B cell (primary cell): ENCODE measurements around the gene TMEM229A. TPM values are rescaled to one million over a fixed set of nuclear protein-coding genes. Genes with fewer than 3 reads are reported as not detected.

Experiments used
- ATAC-seq: fragments of 200-7000 bp; cut with Tn5 transposase; one replicate; pipeline ENCODE4 v1.10.0; 2021; ENCODE audit warnings: low read depth, mild to moderate bottlenecking, moderate number of reproducible peaks, moderate library complexity
- CTCF ChIA-PET: fragments of 350-600 bp; sonication (Branson Sonifier 250); formaldehyde crosslinking; loops from one replicate; lab custom pipeline; 2021; ENCODE audit warnings: antibody characterized with exemption, inconsistent platforms; lab: Charles Lee
- POLR2A ChIA-PET: fragments of 350-600 bp; sonication (Branson Sonifier 250); formaldehyde crosslinking; loops from one replicate; lab custom pipeline; 2021; ENCODE audit warnings: antibody characterized with exemption; lab: Charles Lee
- DNase-seq: peaks from one replicate; pipeline ENCODE4 v3.0.0; 2013
- H2AFZ ChIP-seq: 2 replicates; pipeline ENCODE4 v1.6.1; 2012; ENCODE audit warnings: mild to moderate bottlenecking, low read depth, low read length; ENCODE audit not compliant: insufficient read depth, poor library complexity, severe bottlenecking
- H3K27ac ChIP-seq, 2 donors: 1 replicate in 1 of 2; 2 replicates in 1 of 2; pipeline ENCODE4 v1.5.1; 2012 to 2013; ENCODE audit warnings: low read length in 2 of 2, mild to moderate bottlenecking in 2 of 2, moderate library complexity in 1 of 2
- H3K27me3 ChIP-seq, 4 experiments: fragments of 200-600 bp in 1 of 4; sonication (generic) in 1 of 4; replicated peaks in 1 of 4; 1 replicate in 2 of 4; 2 replicates in 2 of 4; pipeline versions ENCODE4 v1.6.1 to v1.7.0; 2013 to 2016; ENCODE audit warnings: low read length in 3 of 4, mild to moderate bottlenecking in 2 of 4, mixed read lengths in 1 of 4, moderate library complexity in 1 of 4; ENCODE audit not compliant: insufficient read depth in 4 of 4, control insufficient read depth in 3 of 4; ENCODE audit errors: control extremely low read depth in 1 of 4
- H3K36me3 ChIP-seq, 2 experiments: replicated peaks in 1 of 2; 1 replicate in 1 of 2; 2 replicates in 1 of 2; pipeline versions ENCODE4 v1.6.1 to v1.7.1; 2013; ENCODE audit warnings: low read length in 1 of 2; ENCODE audit not compliant: insufficient read depth in 2 of 2, control insufficient read depth in 1 of 2; ENCODE audit errors: control extremely low read depth in 1 of 2, extremely low read depth in 1 of 2
- H3K4me1 ChIP-seq, 2 donors: fragments of 200-600 bp in 1 of 2; sonication (generic) in 1 of 2; 1 replicate in 1 of 2; 2 replicates in 1 of 2; pipeline versions ENCODE4 v1.5.1 to v1.6.1; 2013 to 2017; ENCODE audit warnings: low read length in 2 of 2; ENCODE audit not compliant: control insufficient read depth in 2 of 2, insufficient read depth in 2 of 2
- H3K4me2 ChIP-seq: replicated peaks from 2 replicates; pipeline ENCODE3; 2012; ENCODE audit warnings: mild to moderate bottlenecking, low read depth, low read length; ENCODE audit not compliant: poor library complexity, severe bottlenecking
- H3K4me3 ChIP-seq, 5 experiments: fragments of 200-600 bp in 1 of 5; sonication (generic) in 1 of 5; 1 replicate in 3 of 5; 2 replicates in 2 of 5; pipeline versions ENCODE4 v1.5.1 to v1.7.0; 2011 to 2016; ENCODE audit warnings: low read length in 4 of 5, mild to moderate bottlenecking in 4 of 5, low read depth in 2 of 5, control low read depth in 1 of 5, moderate library complexity in 1 of 5; ENCODE audit not compliant: insufficient read depth in 1 of 5; ENCODE audit errors: control extremely low read depth in 1 of 5, extremely low read depth in 1 of 5
- H3K79me2 ChIP-seq: fragments of 200-600 bp; sonication (generic); one replicate; pipeline ENCODE4 v1.6.0; 2016; ENCODE audit warnings: low read length; ENCODE audit not compliant: control insufficient read depth, insufficient read depth
- H3K9ac ChIP-seq: fragments of 200-600 bp; sonication (generic); 2 replicates; pipeline ENCODE4 v1.6.1; 2017; ENCODE audit warnings: mild to moderate bottlenecking, low read length, moderate library complexity
- H3K9me3 ChIP-seq, 3 donors: one replicate each; pipeline versions ENCODE4 v1.6.1 to v1.7.1; 2013; ENCODE audit warnings: low read length in 2 of 3; ENCODE audit not compliant: control insufficient read depth in 2 of 3, insufficient read depth in 1 of 3; ENCODE audit errors: control extremely low read depth in 1 of 3
- H4K20me1 ChIP-seq: 2 replicates; pipeline ENCODE4 v1.6.0; 2012; ENCODE audit warnings: mild to moderate bottlenecking, low read length; ENCODE audit not compliant: insufficient read depth, control insufficient read depth, poor library complexity, severe bottlenecking
- H3K27ac Mint-ChIP-seq: one replicate; pipeline ENCODE4 v1.8.0; 2021; ENCODE audit warnings: mixed read lengths
- H3K27me3 Mint-ChIP-seq: one replicate; pipeline ENCODE4 v1.8.0; 2021; ENCODE audit warnings: mixed read lengths
- H3K4me1 Mint-ChIP-seq: one replicate; pipeline ENCODE4 v1.8.0; 2021; ENCODE audit warnings: mixed read lengths
- H3K4me3 Mint-ChIP-seq: one replicate; pipeline ENCODE4 v1.8.0; 2021; ENCODE audit warnings: mixed read lengths
- H3K9me3 Mint-ChIP-seq: one replicate; pipeline ENCODE4 v1.8.0; 2022; ENCODE audit warnings: mixed read lengths; ENCODE audit not compliant: insufficient read depth
- EZH2 ChIP-seq: IDR thresholded peaks from 2 replicates; pipeline ENCODE4 v1.6.1; 2012; ENCODE audit warnings: borderline replicate concordance, low read depth, mild to moderate bottlenecking, moderate library complexity, low read length; ENCODE audit not compliant: insufficient read depth, poor library complexity, severe bottlenecking
- WGBS: methylation state at CpG from one replicate; pipeline ENCODE4 v1.1.5; 2013; ENCODE audit warnings: missing lambda C conversion rate; ENCODE audit not compliant: insufficient coverage; 5-methylcytosine and 5-hydroxymethylcytosine counted together
- intact Hi-C: fragments of 100-400 bp; cut with micrococcal nuclease; formaldehyde crosslinking; loops from one replicate; pipeline ENCODE4 v1.10.0; 2022
- polyA plus RNA-seq: library from polyadenylated mRNA; depleted of rRNA; stranded (reverse); fragments of >200 nt; gene quantifications from 2 replicates; pipeline ENCODE4 v1.2.3, GENCODE V29; 2012
- total RNA-seq, 2 donors: library from RNA; stranded (reverse); fragments of 120-200 nt in 1 of 2; gene quantifications; 1 replicate in 1 of 2; 2 replicates in 1 of 2; pipeline versions ENCODE4 v1.2.3 to v1.2.4, GENCODE V29; 2013 to 2022
- TF ChIP-seq, protein P1 (sequence below): fragments of 200-600 bp; IDR thresholded peaks from one replicate; pipeline ENCODE4 v1.8.0; 2022; ENCODE audit warnings: antibody characterized with exemption, mild to moderate bottlenecking

The TMEM229A gene
- total and polyA plus RNA-seq, 2 donors (not counting 1 experiment from before 2014, with no cell fraction given): not detected

- Mint-ChIP-seq H3K4me1 (no peaks in the 10 kb centered on the region), H3K27ac (no peak overlapping the region), H3K4me3 (no peak overlapping the region), H3K9me3 (no peaks in the 10 kb centered on the region), H3K27me3 (no peaks in the 10 kb centered on the region)
- H3K9ac ChIP-seq: no peak overlapping the region
- no peaks in the 10 kb centered on the region for H3K9me3 ChIP-seq
- no peak for DNase-seq
- no peak for ATAC-seq
- H3K4me3 ChIP-seq: no peak overlapping the region
- CTCF ChIA-PET: no interaction called here
- POLR2A ChIA-PET: no interaction called here
- H4K20me1 ChIP-seq: no peaks in the 10 kb centered on the region
- no peak for TF ChIP-seq EZH2
- TF ChIP-seq, protein P1, sequence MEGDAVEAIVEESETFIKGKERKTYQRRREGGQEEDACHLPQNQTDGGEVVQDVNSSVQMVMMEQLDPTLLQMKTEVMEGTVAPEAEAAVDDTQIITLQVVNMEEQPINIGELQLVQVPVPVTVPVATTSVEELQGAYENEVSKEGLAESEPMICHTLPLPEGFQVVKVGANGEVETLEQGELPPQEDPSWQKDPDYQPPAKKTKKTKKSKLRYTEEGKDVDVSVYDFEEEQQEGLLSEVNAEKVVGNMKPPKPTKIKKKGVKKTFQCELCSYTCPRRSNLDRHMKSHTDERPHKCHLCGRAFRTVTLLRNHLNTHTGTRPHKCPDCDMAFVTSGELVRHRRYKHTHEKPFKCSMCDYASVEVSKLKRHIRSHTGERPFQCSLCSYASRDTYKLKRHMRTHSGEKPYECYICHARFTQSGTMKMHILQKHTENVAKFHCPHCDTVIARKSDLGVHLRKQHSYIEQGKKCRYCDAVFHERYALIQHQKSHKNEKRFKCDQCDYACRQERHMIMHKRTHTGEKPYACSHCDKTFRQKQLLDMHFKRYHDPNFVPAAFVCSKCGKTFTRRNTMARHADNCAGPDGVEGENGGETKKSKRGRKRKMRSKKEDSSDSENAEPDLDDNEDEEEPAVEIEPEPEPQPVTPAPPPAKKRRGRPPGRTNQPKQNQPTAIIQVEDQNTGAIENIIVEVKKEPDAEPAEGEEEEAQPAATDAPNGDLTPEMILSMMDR: no peak
- H3K4me2 ChIP-seq: no peak overlapping the region
- H3K36me3 ChIP-seq: no peaks in the 10 kb centered on the region
- no peaks in the 10 kb centered on the region for H3K79me2 ChIP-seq
- no CpG with 5 or more reads among the region's 1 CpG for WGBS
- intact Hi-C loops: no loop called here
- H3K27me3 ChIP-seq: no peaks in the 10 kb centered on the region
- no peak overlapping the region for H2AFZ ChIP-seq
- H3K27ac ChIP-seq: no peak overlapping the region
- H3K4me1 ChIP-seq: no peaks in the 10 kb centered on the region
Measured at GRCh38 chr7:124051681-124052377, 19.0 kb upstream of the TMEM229A start.

- no peak overlapping the region for H3K27ac ChIP-seq
- H3K27me3 ChIP-seq: no peaks in the 10 kb centered on the region
- H3K4me1 Mint-ChIP-seq: no peaks in the 10 kb centered on the region
- H3K4me1 ChIP-seq: no peaks in the 10 kb centered on the region
- H3K4me2 ChIP-seq: no peak overlapping the region
- intact Hi-C loops: no loop called here
- no peaks in the 10 kb centered on the region for H3K27me3 Mint-ChIP-seq
- WGBS: 100% methylated on average over 1 of the region's 2 CpGs
- CTCF ChIA-PET: no interaction called here
- no peak overlapping the region for H2AFZ ChIP-seq
- no peak for ATAC-seq
- no peak overlapping the region for H3K4me3 ChIP-seq
- H3K36me3 ChIP-seq: no peaks in the 10 kb centered on the region
- H3K9me3 ChIP-seq: no peaks in the 10 kb centered on the region
- H3K4me3 Mint-ChIP-seq: no peak overlapping the region
- POLR2A ChIA-PET: no interaction called here
- H3K79me2 ChIP-seq: no peaks in the 10 kb centered on the region
- no peak overlapping the region for H3K9ac ChIP-seq
- no peaks in the 10 kb centered on the region for H3K9me3 Mint-ChIP-seq
- no peak for TF ChIP-seq EZH2
- TF ChIP-seq, protein P1: no peak
- no peaks in the 10 kb centered on the region for H4K20me1 ChIP-seq
- H3K27ac Mint-ChIP-seq: no peak overlapping the region
- no peak for DNase-seq
Measured at GRCh38 chr7:124042826-124043225, 10.0 kb upstream of the TMEM229A start.
